GM21825 (cell line): ENCODE data around the gene CADPS.

Source experiments
- ATAC-seq: cut with Tn5 transposase; IDR thresholded peaks from one replicate; pipeline ENCODE4 v1.9.1; 2021; ENCODE audit warnings: mild to moderate bottlenecking, moderate library complexity; ENCODE audit not compliant: unreplicated experiment

The CADPS gene

DNA sequence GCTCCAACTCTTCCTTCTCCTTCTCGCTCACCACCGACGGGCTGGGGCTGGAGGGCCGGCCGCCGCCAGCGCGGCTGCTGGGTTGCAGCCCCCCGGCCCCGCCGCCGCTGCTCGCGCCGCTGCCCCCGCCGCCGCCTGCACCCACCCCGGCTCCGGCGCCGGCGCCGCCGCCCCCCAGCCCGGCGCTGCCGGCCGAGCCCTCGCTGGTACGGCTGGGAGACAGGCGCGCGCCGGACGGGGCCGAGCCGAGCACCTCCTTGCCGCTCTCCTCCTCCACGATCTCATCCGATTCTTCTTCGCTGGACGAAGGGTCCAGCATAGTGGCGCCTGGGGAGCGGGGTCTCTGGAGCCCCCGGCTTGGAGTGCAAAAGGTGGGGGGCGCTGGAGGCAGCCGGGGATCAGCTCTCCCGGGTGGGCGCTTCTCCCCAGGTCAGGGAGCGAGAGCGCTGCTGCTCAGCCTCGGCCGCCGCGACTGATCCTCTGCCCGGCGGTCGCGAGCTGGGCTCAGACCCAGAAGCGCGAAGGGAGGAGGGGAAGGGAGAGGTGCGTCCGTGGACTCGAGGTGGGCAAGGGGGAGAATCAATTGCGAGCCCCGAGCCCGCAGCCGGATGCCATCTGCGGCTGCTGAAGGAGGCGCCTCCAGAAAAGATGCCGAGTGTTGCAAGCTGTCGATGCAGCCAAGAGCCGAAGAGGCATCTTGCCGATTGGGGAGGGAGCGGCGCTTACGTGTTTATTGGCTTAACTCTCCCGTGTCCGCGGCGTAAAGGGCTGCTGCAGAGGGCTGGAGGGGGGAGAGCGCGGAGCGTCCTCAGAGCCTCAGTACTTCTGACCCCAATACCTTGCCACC lies at the start of gene CADPS:
Gene CADPS, minus strand, starts transcription at position 706 of the 847 bp plus-strand sequence. Its CDS starts 387 bp downstream, at position 319.
- ATAC-seq = no peak

DNA sequence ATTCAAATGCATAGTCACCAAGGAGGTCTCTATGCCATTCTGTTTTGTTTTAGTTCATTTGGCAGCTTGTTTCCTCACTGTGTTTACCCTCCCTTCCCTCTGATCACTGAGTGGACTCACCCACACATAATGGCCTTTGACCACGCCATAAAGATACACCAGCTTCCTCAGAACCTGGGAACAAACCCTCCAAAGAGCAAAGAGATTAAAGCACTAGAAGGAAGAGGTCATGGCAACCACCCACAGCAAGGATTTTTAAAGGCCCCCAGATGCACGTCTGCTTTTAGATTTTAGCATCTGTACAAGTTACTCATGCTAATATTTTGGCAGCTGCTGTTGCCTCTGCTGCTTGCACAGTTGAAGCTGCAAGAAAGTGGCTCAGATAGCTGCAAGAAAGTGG lies 47.9 kb upstream of the CADPS start:
- no peak for ATAC-seq

DNA sequence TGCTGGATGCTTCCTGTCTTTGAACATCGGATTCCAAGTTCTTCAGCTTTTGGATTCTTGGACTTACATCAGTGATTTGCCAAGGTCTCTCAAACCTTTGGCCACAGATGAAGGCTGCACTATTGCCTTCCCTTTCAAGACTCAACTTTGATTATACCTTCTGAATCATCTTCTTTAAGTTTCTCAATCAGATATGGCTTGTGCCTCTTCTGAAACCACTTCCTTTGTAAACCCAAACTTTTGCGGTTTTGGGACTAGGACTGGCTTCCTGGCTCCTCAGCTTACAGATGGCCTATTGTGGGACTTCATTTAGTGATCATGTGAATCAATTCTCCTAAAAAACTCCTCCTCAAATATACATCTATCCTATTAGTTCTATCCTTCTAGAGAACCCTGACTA lies 47.1 kb upstream of the CADPS start:
- no peak for ATAC-seq

DNA sequence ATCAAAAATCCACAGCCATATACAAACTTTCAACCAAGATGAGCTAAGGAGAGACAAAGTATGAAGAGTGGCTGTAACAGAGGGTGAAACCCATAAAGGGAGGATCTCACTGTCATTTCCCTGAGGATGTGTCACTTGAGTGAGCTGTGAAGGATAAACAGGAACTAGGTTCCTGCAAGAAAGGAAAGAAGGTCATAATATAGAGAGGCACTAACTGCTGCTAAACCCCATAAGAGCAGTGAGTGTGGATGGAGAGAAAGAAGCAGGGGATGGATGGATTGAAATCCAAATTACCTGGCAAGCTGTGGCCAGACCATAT lies 45.2 kb upstream of the CADPS start:
- ATAC-seq = no peak

DNA sequence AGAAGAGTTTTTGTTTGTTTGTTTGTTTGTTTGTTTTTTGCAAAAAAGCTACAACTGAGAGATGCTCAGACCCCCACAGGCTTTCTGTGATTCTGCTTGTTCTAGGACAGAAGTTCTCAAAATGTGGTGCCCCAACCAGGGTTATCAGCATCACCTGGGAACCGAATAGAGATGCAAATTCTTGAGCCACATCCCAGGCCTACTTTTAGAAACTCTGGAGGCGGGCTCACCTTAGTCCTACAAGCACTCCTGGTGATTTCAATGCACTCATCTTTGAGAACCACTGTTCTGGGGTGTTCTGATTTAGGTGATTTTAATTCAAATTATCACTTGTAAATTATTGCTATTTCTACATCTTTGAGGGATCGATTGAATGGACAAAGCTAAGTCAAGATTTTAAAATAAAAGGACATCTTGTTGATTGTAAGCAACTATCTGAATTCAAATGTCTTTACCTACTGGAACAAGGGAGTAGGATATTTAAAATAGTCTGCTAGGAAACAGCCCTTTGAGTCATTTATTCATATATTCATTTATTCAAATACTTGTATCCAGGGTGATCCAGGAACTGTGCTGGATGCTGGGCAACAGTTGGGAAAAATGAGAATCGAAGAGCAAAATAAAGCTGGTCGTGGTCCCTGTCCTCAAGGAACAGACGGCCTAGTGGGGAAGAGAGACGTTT lies 44.7 kb upstream of the CADPS start:
- ATAC-seq = no peak

DNA sequence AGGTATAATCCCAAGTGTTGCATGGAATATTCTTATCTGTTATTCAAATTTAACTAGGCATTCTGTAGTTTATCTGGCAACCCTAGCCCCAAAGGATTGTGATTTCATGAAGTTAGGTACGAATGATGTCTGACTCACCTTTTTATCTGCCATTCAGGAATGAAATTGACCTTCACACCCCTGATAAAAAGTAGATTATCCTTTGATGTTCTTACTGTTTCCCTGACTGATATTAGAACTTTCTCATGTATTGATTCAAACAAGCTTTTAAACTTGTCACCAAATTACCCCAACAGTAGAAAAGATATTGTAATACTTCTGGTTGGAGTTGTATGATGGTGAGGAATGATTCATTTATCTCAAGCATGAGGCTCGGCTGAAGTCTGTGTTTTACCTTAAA lies 43.6 kb upstream of the CADPS start:
- no peak for ATAC-seq

DNA sequence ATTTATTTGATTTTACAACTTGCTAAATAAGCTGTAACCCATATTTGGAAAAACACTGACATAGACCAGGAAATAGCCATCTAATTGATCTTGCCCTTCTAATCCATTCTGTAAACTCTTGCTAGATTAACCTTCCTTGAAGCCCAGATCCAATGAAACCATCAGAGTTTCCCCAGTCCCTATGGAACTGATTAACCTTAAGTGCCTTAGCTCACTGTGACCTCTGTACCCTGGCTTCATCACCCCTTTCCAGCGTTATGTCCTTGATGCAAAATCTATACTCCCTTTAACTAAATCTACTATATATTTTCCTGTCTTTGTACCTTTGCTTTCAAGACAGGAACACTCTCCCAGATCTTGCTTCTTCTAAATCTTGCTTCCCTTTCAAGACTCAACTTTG lies 42.9 kb upstream of the CADPS start:
- ATAC-seq = no peak

DNA sequence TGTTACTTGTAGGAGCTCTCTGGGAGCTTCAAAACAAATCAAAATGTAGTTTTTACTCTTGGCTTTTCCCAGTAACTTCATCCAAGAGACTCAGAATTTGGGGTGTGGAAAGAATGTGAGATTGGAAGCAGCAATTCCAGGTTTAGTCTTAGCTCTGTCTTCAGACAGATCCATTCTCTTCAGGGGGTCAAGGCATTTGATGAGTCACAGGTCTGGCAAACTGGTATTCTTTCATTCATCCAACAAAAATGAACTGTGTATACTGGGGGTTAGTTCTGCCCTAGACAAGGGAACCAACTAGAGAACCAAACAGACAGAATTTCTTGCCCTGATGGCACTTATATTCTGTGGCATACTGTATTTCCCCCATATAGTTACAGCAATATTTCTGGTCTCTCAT lies 36.3 kb upstream of the CADPS start:
- ATAC-seq = no peak

DNA sequence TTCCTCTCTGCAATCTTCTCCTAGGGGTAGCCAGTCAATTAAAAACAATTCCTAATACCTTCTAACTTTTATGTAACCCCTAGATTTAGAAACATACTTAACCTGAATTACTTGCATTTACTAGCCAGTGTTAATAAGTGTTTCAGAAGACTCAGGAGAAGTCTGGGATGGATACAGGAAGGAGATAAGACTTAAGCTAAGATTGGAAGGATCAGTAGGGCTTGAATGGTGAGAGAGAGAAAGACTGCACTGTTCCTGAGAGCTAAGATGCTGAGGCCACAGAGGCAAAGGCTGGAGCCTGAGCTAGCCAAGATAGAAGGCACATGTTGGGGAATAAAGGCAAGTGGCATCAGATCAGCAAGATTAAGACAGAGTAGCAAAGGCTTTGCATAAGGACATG lies 30.1 kb upstream of the CADPS start:
- ATAC-seq = no peak

DNA sequence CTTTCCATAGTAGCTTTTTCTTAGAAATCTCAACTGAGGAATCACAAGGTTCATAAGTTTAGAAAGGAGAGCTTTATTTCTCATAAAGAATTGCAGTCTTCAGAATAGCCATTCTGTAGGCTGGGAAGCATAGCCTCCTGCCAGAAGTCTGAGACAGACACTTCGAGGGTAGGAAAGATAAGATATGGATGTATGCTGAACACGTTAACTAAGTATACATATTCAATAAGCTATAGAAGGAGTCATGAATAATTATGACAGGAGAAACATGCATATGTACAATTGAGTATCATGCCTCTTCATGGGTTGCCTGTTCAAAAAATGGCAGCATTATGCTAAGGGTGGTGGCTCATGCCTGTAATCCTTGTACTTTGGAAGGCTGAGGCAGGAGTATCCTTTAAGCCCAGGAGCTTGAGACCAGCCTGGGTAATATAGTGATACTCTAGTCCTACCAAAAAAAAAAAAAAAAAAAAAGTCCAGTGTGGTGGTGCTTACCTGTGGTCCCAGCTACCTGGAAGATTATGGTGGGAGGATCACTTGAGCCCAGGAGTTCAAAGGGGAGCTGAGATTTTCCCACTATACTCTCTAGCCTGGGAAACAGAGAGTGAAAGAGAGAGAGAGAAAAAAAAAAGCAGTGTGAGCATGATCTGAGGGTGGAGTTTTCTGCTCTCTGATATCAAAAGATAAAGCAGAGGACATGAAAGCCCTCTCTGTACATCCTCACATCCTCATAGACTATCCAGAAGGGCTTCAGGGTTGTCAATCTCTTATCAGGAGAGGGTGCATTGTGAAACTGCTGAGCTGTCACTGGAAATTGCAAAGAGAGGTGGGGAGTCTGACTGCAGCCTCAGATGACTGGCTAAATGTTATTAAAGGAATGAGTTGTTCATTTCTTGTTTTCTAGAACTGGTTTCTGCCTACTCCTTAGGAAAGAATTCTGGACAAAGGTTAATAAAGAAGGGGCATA lies 23.6 kb upstream of the CADPS start:
- ATAC-seq = no peak

DNA sequence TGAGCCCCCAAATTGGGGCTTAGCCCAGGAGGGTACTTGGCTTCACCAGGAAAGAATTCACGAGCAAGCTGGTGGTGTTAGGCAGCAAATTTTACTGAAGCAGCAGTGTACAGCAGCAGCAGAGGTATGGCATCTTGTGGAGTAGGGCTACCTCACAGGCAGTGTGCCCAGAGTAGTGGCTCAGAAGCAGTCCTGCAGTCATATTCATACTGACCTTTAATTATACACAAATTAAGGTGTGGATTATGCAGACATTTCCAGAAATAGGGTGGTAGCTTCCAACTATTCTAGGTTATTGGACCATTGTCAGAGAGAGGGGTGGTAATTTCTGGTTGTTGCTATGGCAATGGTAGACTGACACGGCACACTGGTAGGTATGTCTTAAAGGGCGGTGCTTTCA lies 20.7 kb upstream of the CADPS start:
- no peak for ATAC-seq

DNA sequence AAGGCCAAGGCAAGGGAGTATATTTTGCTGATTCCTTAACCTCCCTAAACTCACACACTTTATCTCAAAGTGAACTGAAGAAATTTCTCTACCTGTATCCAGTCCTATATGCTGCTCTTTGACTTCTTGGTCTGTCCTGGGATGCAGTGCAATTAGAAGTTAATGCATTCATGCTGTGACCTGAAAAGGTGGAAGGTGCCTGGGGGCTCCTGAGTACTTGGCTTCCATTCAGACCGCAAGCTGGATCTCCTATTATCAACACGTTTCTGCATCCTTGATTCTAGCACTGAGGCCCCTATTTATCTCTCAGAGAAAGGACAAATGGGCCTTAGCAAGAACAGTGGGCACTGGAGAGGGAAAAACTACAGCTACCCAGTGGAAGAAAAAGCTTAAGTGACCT lies 17.7 kb upstream of the CADPS start:
- ATAC-seq = no peak

DNA sequence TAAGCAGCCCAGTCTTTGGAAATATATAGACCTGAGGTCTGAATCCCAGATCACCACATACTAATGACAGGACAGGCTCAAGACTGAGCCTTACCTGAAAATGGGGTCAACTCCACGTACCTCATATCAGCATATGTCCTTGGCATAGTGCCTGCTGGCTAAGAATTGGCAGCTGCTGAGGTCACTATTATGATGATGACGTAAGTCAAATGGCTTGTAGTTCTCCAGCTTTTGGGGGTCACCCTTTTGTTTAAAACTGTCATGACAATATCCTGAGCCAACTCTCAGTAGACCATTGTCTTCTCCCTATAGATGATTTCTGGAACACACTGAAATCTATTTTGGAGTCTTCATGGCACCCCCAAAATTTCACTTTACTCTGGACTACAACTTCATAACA lies 16.8 kb upstream of the CADPS start:
- no peak for ATAC-seq

DNA sequence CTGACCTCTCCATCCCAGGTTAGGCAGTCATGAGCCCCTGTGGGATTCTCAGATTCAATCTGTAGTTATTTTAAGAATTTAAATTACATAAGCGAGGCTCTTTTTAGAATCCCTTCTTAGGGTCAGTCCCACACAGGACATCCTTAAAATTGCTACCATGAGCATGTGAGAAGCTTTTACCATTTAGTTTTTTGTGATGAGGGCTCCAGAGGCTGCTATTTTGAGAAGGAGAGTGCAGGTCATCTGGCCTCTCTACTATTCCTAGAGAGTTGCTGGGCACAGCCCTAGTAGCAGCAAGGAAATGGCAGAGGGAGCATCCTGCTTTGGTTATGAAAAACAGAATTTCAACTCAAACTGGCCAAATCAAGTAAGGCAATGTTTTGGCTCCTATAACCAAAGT lies 13.6 kb upstream of the CADPS start:
- ATAC-seq = no peak

DNA sequence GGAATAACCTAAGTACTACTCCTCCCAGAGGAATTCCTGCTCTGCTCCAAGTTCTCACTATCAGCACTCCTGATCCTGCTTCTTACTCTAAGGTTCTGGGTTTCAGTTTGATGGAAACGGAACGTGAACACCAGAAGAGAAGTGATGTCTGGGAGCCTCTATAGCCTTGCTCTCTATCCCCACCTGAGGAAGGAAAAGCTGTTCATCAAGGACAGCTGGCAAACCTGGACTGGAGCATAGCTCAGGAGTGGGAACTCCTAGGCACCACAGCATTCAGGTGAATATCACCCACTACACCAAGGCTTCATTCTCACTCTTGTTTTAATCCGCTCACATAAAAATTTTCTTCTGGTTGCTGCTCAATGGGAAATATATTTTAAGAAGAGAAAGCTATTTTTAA lies 13.0 kb upstream of the CADPS start:
- ATAC-seq = no peak

DNA sequence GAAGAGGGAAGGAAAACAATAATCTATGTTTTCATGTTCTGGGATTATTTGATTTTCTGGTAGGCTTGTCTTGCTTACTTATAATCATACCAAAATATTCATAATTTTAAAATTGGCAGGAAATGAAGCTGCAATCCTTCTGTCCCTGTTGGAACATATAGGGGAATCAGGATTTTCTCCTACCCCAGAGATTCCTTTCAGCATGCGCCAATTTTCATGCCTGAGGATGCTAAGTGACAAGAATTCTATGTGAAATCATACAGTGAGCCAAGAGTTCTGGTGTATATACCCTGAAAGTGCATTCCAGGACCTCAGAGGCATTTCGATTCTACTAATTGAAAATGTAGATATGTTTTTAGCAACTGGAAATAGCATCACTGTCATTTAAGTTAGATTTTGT lies 9.9 kb upstream of the CADPS start:
- no peak for ATAC-seq

DNA sequence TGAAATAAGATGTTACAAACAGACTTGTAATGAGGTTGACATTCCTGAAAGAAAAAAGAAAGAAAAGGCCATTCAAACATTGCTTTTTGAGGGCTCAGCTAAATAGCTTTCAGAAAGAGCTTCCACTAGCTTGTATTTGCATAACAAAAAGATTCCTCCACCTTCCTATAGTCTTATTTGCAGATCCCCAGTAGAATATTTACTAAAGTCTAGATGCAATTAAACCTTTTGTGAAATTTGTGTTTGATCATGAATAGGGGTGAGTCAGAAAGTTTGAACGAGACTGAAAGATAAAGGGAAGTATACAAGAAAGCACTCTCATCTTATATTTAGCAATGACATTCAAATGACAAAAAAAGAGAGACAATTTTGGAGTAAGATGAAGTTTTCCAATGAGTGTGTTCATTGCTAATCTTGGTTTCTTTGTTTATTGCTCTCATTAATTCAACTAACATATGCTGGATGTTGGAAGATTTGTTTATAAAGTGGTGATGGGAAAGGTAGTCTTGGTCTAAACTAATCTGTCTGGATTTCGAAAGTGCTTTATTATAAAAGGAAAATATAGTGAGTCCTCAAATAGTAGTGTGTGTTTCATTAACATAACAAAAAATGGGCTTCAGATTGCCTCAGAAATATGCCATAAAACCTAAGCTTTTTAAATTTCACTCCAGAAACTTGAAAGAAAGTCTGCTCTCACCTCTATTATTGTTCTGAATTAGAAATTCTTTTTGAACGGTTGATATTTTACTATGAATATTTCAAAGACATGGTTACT lies 9.1 kb upstream of the CADPS start:
- ATAC-seq = no peak

DNA sequence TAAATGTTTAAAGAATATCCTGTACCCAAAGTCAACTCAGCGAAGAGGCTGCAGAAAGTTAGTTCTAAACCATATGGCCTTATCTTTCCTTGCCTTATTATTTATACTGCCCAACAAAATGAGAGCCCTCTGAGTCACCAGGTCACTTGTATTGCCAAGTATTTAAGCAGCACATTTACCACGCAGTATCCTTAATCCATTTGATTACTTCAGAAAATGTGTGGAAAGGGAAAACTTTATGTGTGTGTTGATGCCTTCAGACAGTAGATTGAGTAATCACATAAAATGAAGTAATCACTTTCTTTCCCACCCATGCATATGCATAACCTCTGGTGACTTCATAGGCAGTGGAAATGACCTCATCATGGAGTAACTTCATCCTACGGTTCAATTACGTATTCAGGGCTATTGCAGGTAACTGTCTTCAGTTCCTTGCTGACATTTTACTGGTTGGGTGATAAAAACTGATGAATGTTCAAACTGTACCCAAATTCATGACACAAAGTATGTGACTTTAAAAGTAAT lies 7.5 kb upstream of the CADPS start:
- no peak for ATAC-seq

DNA sequence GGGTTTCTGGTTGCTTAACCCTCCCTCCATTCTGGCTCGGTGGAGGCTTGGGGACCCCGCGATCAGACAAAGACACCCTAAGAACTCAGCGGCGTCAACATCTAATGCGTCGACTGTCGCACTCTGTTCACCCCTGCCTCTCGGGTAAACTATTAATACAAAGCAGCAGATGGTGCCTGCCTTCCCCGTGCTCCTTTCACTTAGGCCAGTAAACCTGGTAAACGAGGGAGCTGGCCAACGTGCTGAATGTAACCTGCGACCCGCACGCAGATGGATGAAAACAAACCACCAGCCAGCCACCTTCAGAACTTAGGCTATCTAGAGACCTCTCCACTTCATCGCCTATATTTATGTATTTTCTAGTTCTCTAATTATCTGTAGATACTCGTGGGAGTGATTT lies 848 bp upstream of the CADPS start:
- ATAC-seq = no peak

DNA sequence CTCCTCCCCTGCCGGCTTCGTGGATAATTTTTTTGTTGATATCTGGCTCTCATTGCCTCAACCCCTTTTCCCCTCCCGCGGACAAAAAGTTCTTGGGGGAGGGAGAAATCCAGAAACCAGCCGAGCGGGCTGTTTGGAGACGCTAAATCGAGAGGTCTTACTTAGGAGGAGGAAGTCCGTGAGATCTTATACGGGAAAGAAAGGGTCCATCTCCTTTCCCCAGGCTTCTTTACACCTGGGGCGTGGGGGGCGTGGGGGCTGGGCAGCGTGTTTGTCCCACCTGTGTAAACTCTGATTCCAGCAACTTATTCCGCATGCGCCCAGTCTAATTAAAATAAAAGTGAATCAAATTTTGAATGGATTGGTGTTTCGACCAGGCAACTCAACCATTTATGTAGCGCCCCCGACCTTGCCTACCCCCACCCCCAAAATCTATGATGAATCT lies 364 bp upstream of the CADPS start:
- no peak for ATAC-seq
